ENCODE measurements around the gene SCAP.

The SCAP gene

DNA sequence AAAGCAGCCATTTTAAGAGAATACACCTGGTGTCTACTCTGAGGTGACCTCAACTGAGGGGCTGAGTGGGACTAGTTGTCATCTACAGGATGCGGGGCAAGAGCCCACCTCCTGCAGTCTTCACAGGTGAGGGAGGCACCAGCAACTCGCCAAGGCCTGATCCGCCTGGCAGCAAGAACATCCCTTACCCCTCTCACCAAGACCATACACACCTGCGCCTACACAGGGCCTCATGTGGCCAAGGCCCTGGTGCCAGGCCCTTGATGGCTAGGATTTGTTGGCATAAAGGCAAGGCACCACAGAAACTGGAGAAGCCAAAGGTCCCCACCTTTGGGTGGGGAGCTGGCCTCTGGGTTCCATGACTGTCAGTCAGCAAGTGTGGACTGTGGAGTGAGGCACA lies 19.4 kb upstream of the SCAP start:
- ATAC-seq (ENCODE audit: insufficient read depth, low read depth) (no peak), DNase-seq (no peak)
- Histone ChIP-seq H3K4me1 (ENCODE audit: insufficient read depth, low read length) (no peaks in the 10 kb centered on the region), H3K9ac (ENCODE audit: low read depth, low read length) (no peak overlapping the region), H4K20me1 (ENCODE audit: insufficient read depth, low read length) (peaks cover 15% of the 10 kb centered on the region; the same call in 1 of the 2 replicates), H3K27me3 (ENCODE audit: insufficient read depth, low read length, poor library complexity) (no peaks in the 10 kb centered on the region), H3K36me3 (ENCODE audit: insufficient read depth, low read length) (peaks cover 64% of the 10 kb centered on the region), H3K79me2 (ENCODE audit: insufficient read depth, low read length) (peaks cover 8% of the 10 kb centered on the region; the same call in 1 of the 2 replicates), H3K4me2 (ENCODE audit: insufficient read depth, low read length) (no peak overlapping the region), H2AFZ (ENCODE audit: low read depth, low read length) (no peak overlapping the region), H3K4me3 (ENCODE audit: low read depth in 1 of 2, low read length in 2 of 2) (no peak overlapping the region), H3K27ac (ENCODE audit: low read length) (no peak overlapping the region), H3K9me3 (ENCODE audit: insufficient read depth, low read length, severe bottlenecking) (no peaks in the 10 kb centered on the region)
- TF ChIP-seq CTCF (IDR thresholded peaks at IDR 0.05; ENCODE audit: borderline replicate concordance, extremely low read depth, low read length, poor library complexity, severe bottlenecking): no peak
- no peak for TF ChIP-seq EZH2 (IDR thresholded peaks at IDR 0.05; ENCODE audit: borderline replicate concordance, low read depth, low read length, severe bottlenecking)

DNA sequence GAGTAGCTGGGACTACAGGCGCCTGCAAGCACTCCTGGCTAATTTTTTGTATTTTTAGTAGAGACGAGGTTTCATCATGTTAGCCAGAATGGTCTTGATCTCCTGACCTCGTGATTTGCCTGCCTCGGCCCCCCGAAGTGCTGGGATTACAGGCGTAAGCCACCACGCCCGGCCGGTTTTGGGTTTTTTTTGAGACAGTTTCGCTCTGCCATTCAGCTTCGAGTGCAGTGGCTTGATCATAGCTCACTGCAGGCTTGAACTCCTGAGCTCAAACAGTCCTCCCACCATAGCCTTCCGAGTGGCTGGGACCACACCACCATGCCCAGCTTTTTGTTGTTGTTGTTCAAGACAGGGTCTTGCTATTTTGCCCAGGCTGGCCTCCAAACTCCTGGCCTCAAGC lies 16.0 kb upstream of the SCAP start:
- Histone ChIP-seq H3K27me3 (ENCODE audit: insufficient read depth, low read length, poor library complexity) (no peaks in the 10 kb centered on the region), H3K27ac (ENCODE audit: low read length) (no peak overlapping the region), H3K4me3 (ENCODE audit: low read depth in 1 of 2, low read length in 2 of 2) (no peak overlapping the region), H3K36me3 (ENCODE audit: insufficient read depth, low read length) (peaks cover 47% of the 10 kb centered on the region), H3K4me2 (ENCODE audit: insufficient read depth, low read length) (no peak overlapping the region), H4K20me1 (ENCODE audit: insufficient read depth, low read length) (peaks cover 3% of the 10 kb centered on the region; the same call in 1 of the 2 replicates), H3K9ac (ENCODE audit: low read depth, low read length) (no peak overlapping the region), H2AFZ (ENCODE audit: low read depth, low read length) (no peak overlapping the region), H3K9me3 (ENCODE audit: insufficient read depth, low read length, severe bottlenecking) (no peaks in the 10 kb centered on the region), H3K4me1 (ENCODE audit: insufficient read depth, low read length) (no peaks in the 10 kb centered on the region), H3K79me2 (ENCODE audit: insufficient read depth, low read length) (no peaks in the 10 kb centered on the region; the same call in 1 of the 2 replicates)
- no peak for ATAC-seq (ENCODE audit: insufficient read depth, low read depth)
- TF ChIP-seq EZH2 (IDR thresholded peaks at IDR 0.05; ENCODE audit: borderline replicate concordance, low read depth, low read length, severe bottlenecking) (no peak), CTCF (IDR thresholded peaks at IDR 0.05; ENCODE audit: borderline replicate concordance, extremely low read depth, low read length, poor library complexity, severe bottlenecking) (no peak)
- DNase-seq: no peak

DNA sequence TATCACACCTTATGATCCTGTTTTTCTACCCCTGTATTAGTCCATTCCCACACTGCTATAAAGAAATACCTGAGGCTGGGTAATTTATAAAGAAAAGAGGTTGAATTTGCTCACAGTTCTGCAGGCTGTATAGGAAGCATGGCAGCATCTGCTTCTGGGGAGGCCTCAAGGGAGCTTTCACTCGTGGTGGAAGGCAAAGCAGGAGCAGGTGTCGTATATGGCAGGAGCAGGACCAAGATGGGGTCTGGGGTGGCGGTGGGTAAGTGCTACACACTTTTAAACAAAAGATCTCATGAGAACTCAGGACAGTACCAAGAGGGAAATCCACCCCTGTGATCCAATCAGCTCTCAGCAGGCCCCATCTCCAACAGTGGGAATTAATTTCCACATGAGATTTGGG lies 15.4 kb upstream of the SCAP start:
- no peak overlapping the region for H3K4me2 ChIP-seq (ENCODE audit: insufficient read depth, low read length)
- no peak overlapping the region for H3K27ac ChIP-seq (ENCODE audit: low read length)

More for the DNA sequence above, 15.4 kb upstream of the SCAP start:
- Histone ChIP-seq H3K27me3 (ENCODE audit: insufficient read depth, low read length, poor library complexity) (no peaks in the 10 kb centered on the region), H3K79me2 (ENCODE audit: insufficient read depth, low read length) (no peaks in the 10 kb centered on the region; the same call in 1 of the 2 replicates), H3K4me1 (ENCODE audit: insufficient read depth, low read length) (no peaks in the 10 kb centered on the region), H3K9ac (ENCODE audit: low read depth, low read length) (no peak overlapping the region), H2AFZ (ENCODE audit: low read depth, low read length) (no peak overlapping the region), H3K36me3 (ENCODE audit: insufficient read depth, low read length) (peaks cover 41% of the 10 kb centered on the region), H3K9me3 (ENCODE audit: insufficient read depth, low read length, severe bottlenecking) (no peaks in the 10 kb centered on the region), H3K4me3 (ENCODE audit: low read depth in 1 of 2, low read length in 2 of 2) (no peak overlapping the region), H4K20me1 (ENCODE audit: insufficient read depth, low read length) (peaks cover 3% of the 10 kb centered on the region; the same call in 1 of the 2 replicates)
- ATAC-seq (ENCODE audit: insufficient read depth, low read depth) (no peak; the same call in 2 of the 3 replicates), DNase-seq (no peak)
- TF ChIP-seq EZH2 (IDR thresholded peaks at IDR 0.05; ENCODE audit: borderline replicate concordance, low read depth, low read length, severe bottlenecking) (no peak), CTCF (IDR thresholded peaks at IDR 0.05; ENCODE audit: borderline replicate concordance, extremely low read depth, low read length, poor library complexity, severe bottlenecking) (no peak)

Data from DND-41 (cell line).